ENCODE measurements around the gene STXBP5.
A peak's percentile ranks its signal among the peaks of the same experiment; 100 is the strongest.

The STXBP5 gene

DNA sequence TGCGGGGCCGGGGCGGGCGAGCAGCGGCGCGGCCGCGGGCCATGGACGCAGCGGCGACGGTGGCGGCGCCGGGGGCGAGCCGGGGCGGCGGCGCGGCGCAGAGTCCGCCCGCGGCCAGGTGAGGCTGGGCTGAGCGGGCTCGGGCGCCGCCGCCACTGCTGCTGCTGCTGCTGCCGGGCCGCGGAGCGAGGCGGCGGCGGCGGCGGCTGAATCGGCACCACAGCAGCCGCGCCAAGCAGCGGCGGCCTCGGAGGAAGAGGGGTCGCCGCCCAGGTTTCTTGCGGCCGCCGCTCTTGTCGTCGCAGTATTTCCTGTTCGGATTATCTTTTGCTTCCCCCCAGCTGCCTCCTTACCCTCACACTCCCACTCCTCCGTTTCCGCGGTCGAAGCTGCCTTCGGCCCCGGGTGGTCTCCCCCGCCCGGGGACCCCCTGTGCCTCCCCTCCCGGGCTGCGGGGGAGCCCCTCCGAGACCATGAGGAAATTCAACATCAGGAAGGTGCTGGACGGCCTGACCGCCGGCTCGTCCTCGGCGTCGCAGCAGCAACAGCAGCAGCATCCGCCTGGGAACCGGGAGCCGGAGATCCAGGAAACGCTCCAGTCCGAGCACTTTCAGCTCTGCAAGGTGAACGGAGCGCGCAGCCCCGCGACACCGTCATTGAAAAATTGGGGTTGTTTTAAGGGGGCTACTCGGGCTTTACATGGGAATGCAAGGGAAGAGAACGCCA lies at the start of gene STXBP5:
TSS of gene STXBP5 (plus strand) at position 358 of the 726 bp plus-strand sequence. CDS start at position 474, 116 bp downstream.
- peak in 2 of 3 donors; percentile 3 to 19 for DNase-seq (ENCODE audit: low read depth in 3 of 3)

DNA sequence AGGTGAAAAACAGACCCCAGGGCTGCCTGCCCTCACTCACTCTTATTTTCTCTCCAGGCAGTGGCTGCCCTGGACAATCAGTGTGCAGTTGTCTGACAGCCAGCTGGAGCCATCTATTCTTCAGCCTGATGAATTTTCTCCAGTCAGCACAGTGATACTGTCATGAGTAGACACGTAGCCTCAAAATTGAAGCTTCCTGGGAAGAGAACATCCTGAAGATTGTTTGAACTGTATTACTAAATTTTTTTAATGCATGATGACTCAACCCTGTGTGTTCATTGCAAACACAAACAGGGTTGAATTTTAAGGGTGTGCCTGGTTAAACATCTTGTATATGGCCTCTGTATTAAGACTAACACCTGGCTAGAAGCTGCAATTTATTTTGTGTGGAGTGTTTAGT lies 49.8 kb upstream of the STXBP5 start:
- DNase-seq (ENCODE audit: low read depth in 3 of 3), result no peak

DNA sequence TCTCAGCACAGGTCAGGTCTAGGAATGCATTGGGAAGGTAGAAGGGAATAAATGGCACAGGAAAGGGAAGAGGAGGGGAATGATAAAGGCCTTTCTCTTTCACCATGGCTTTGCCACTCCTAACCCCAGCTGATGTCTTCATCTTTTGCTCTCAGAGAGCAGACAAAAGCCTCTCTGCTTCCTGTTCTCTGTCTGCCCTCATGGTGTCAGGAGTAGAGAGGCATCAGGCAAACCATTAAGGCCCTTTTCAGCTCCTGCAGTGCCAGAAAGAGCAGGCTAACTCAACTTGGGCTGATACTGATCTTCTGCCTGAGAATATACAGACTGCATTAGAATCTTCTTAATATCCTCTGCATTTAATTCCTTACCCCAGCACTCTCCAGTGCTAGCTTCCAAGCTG lies 48.0 kb upstream of the STXBP5 start:
- no peak for DNase-seq (ENCODE audit: low read depth in 3 of 3)

DNA sequence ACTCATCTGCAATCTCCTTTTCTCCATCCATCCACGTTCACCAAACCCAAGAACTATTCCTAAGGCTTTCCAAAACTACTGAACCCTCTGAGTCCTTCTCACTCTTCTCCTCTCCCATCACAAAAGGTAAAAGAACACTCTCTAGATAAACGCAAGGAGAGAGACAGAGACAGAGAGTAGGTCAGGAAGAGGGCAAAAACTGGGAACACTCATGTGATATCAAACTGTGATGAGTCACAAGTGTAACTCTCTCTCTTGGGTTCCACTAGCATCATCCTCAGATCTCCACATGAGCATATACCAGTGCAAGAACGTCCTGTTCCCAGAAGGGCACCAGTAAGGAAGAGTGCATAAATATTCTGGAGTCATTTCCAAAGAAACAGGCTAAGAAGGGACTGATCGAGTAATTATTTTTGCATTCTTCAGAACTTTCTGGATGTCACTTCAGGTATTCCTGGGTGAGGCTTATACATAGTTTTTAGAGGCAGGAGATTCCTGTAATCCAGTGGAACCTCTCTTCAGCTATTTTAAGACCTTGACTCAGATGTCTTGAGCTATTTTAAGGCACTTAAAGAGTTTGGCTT lies 47.3 kb upstream of the STXBP5 start:
- DNase-seq (ENCODE audit: low read depth in 3 of 3), result no peak

DNA sequence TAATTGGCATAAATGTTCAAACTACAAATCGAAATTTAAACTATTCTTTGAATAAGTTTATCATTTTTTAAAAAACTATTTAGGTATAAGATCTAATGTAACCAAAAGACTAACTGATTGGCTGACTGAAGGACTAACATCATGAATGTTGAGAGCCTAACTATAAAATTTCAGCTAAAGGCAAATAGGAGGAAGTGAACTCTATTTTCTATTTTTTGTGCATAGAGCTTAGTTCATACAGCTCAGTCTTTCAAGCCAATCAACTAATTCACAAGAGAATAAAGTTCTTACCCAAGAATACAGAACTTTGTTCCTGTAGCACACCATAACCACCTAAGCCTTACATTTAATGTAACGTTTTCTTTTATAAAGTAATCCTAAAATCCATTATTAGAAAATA lies 46.3 kb upstream of the STXBP5 start:
- DNase-seq (ENCODE audit: low read depth in 3 of 3), result no peak

DNA sequence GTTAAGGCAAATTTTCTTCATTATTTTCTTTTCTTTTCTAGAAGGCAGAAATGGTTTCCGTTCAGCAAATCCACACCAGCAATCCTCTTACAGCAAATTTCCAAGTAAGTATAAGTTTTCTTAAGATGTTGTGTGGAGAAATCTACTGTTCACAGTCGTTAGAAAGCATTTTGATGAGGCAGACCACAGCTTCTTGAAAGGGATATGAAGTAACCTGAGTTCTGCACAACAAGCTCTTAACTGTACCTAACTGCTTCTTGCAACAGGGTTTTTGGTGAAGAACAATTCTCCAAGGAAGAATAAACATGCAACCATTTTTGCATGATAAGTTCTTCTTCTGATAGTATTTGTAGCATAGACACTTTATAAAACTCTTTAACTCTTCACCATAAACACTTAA lies 45.3 kb upstream of the STXBP5 start:
- no peak for DNase-seq (ENCODE audit: low read depth in 3 of 3)

DNA sequence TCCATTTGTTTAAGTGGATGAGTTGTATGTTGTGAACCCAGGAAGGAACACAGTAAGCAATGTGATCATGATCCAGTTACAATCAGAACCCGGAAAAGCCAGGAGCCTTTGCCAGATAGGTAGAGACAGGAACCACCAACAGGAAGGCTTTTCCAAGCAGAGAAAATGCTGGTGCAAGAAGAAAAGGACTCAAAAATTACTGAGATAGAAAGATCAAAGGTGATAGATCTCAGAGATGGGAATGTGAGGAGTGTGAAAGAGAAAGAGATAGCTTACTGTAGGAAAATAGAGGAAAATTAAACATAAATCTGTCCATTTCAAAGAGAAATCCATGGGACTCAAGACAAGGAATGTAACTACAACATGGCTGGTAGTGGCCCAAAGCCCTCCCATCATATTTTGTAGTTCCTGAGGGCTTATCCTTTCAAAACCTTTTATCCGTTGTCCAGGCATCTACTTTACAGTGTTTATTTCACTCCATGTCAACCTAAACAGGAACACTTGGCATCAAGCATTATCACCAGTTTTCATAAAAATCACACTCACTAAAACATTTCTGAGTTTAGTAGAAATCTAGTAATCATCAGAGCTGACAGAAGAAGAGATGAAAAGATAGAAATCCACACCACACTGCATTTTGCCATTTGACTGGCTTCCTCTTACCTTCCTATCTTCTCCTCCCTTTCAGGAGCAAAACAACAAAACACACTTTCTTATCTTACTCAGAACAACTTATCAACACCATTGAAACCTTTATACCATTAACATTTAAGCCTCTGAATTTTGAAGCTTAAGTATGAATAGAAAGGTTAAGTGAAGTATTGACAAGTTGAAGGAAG lies 44.5 kb upstream of the STXBP5 start:
- no peak for DNase-seq (ENCODE audit: low read depth in 3 of 3)

DNA sequence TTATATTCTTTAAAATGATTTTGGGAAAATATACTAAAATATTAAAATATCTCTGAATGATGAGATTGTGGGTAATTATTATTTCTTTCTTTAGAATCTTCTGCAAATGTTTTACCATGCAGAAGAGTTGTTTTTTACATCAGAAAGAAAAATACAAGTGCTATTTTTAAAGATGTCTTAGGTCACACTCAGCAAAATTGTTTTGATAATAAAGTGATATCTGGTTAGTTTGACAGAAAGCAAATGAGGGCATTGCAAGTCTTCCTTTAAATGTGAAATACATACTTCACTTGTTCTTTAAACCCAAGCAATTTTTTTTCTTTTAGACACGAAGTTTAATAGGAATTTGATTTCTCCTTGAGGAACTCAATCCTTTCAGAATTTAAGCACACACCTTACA lies 43.6 kb upstream of the STXBP5 start:
- no peak for DNase-seq (ENCODE audit: low read depth in 3 of 3)

DNA sequence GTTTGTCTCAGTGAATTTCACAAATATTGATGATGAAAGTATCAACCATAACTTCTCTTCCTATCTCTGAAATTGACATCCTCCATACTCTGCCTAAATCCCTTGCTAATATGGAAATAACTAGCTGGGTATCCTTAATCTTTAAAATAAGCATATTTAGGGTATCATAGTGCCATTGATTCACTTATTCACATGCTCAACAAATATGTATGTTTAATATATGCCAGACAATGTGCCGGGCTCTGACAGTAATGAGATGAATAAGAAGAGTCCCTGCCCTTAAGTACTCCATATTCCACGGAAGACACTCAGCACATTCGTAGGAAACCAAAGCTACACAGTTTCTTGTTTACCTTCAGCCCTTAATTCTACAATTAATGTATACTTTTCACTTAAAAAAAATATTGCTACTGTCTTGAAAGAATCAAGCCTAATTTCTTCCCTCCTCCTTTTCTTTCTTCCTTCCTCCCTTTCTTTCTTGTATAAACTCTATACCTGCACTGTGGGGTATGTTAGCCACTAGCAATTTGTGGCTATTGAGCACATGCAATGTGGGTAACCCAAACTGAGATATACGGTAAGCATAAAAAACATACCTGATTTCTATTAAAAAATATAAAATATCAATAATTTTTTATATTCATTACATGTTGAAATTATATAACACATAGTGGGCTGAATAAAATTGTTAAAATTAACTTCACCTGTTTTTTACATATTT lies 42.8 kb upstream of the STXBP5 start:
- no peak for DNase-seq (ENCODE audit: low read depth in 3 of 3)

DNA sequence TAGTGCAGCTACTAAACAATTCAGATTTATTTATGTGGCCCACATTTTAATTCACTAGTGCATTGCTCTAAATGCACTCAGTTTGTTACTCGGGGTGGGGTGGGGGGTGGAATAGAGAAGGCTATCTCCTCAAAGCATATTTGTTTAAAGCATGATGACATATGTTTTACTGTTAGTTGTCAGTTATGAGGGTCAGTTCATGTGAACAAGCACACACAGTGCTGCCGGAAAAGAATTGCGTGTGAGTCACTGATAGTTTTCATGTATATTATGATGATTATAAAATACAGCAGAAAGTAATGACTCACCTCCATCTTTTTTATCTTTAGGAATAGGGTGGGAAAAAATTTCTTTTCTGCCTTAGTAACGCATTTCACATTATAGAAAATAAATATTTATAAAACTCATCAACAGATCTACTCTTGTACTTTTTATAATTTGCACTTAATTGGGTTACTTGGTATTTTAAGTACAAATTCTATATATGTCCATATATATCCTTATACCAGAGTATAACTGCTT lies 42.2 kb upstream of the STXBP5 start:
- DNase-seq (ENCODE audit: low read depth in 3 of 3), result no peak

DNA sequence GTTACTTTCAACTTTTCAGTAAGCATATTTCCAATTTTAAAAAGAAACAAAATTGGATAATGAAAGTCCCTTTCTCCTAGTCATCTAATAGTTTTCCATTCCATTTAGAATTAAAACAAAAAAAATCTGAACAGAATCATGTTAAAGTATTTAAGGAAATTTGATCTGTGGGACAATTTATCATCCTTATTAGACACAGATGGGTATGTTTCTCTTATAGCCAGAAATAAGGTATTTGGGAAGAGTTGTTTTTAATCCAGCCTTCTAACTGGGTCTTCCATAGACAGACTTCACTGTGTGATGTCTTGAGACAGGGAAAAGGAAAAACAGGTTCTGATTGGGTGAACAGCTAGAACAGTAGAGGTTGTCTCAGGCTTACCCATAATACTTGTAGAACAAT lies 39.5 kb upstream of the STXBP5 start:
- DNase-seq (ENCODE audit: low read depth in 3 of 3), result no peak

DNA sequence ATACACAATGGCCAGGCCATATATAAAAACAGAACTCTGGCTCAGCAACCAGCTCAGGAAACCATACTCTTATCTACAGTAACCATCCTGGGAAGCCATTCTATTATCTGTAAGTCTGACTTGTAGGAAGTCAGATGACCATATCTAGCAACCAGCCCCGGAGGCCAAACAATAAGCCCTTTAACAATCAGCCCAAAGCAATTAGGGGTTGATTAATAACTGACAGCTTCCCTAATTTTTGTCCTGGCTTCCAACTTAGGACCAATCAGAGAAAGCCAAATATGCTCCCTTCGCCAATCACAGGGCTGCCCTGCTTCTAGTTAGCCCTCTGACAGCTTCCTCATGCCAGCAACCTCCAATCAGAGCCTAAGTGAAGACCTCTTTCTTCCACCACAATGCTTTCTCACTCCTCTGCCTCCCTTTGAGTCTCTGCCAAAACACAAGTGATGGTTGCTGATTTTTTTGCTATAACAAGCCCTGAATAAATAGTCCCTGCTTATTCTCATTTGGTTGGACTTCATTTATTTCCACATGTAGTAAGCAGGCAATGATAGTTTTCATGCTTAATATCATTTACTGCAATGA lies 37.8 kb upstream of the STXBP5 start:
- no peak for DNase-seq (ENCODE audit: low read depth in 3 of 3)

DNA sequence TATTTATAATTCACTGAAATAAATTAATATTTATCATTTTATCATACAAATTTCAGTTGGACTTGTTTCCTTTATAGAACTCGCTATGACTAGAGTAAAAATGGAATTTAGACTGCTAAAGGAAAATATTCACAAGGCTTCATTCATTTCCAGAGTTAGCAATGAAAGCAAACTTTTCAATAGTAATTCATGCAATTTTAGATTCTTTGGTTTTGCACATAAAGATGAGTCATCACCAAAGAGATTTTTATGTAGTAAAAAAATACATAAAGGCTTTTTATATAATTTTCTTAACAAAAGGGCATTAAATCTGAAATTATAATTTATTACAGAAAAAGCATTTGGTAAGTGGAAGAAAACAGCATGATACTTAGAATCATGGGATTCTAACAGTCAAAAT lies 37.2 kb upstream of the STXBP5 start:
- no peak for DNase-seq (ENCODE audit: low read depth in 3 of 3)

DNA sequence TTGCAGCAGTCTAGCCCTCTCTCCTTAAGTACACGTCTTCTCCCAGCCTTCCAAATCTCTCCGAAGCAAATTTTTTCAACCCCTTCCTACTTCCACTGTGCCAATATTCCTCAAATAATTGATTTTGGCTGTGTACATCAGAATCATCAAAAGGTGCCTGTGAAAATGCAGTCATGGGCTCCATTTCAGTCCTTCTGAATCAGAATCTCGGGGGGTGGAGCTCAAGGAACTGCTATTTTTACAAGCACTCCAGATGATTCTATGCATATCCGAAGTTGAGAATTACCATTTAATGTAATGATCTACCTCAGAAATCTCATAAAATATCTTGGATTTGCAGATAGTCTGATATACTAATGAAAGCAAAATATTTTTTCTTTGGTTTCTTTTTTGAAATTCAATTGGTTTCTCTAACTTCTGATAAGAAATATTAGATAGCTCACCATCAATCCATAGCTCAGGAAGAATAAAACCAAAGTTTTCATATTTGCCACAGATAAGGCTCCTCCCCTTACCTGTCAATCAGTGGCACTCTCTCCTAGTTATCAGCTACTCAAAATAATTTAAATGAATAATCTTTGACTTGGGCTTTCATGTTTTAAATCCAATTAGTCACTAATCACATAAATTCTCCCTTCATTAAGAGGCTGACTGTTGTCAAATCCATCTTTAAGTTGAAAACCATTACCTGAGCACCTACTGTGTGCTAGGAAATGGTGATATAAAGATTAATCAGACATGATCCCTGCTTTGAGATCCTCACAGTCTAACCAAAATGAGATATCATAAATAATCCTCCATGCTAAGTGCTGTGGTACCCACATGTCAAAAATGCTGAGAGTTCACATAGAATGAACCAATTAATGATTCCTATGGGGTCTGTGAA lies 36.4 kb upstream of the STXBP5 start:
- no peak for DNase-seq (ENCODE audit: low read depth in 3 of 3)

DNA sequence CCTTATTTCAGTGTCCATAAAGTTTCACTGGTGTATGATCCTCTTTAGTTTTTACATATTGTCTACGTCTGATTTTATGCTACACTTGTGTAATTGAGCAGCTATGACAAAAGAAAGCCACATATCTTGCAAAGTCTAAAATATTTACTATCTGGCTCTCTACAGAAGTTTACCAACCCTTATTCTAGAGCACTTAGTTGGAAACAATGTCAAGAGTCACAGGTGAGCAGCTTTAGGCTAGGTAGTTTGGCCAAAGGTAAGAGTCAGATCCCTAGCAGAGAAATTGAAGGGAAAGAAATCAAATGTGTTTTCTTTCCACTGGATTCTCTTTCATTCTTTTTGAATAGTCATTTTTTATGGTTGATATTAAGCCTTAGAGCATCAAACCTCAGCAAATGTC lies 34.7 kb upstream of the STXBP5 start:
- DNase-seq (ENCODE audit: low read depth in 3 of 3), result no peak

DNA sequence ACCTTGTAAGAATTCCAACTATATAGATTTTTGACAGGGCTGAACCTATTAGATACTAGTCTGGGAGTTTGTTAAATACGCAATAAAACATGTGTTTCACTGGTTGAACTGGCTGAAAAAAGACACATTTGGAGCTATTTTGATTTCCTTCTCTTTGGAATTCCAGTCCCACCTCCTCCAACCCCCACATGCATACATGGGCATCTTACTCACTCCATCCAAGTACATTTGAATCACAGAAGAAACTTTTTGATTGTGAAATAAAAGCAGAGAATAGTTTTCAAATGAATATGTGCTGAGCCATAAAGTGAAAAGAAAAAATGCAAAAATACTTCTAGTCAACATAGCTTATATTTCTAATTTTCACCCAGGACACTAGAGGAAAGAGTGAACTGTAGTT lies 33.9 kb upstream of the STXBP5 start:
- DNase-seq (ENCODE audit: low read depth in 3 of 3), result no peak

DNA sequence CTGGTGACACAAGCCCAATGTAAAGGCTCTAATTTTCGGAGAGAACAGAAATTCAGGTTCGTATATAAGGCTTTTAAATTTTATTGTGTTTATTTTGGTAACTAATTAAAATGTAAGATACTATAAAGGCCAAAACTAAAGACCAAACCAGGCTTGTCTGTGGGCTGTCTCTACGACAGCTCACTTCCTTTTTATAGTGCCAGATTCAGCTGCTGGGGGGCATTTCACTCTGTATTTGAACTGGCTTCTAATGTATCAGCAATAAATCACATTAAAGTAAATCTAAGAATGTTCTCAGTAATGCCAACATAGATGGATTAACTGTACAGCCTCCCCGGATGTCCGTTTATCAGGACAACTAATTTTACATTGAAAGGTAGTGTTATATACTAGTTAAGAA lies 31.1 kb upstream of the STXBP5 start:
- no peak for DNase-seq (ENCODE audit: low read depth in 3 of 3)

DNA sequence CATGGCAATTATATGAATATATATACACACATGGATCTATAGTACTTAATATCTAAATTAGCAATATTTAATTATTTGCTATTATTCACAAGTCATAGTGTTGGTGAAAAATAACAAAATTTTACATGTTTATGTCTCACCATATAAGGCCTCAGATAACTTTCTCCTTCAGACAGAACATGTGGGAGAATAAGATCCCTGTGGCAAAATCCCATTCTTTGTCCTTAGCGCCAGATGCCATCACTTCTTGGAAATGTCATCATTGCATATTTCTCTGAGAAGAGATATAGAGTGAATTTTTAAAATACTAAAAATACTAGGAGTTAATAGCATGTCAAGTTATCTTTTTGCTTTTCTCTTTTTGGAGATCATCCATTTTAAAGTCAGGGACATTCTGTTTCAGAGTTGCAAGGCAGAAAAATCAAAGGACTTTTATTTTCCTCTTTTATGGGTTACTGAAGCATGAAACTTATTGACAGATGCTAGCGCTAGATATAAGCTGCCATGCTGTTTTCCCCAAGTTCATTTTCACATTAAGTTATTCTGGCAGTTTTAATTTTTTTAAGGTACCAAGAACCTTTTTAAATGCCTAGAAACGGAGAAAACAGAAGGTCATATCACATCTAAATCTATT lies 30.4 kb upstream of the STXBP5 start:
- DNase-seq (ENCODE audit: low read depth in 3 of 3), result no peak

DNA sequence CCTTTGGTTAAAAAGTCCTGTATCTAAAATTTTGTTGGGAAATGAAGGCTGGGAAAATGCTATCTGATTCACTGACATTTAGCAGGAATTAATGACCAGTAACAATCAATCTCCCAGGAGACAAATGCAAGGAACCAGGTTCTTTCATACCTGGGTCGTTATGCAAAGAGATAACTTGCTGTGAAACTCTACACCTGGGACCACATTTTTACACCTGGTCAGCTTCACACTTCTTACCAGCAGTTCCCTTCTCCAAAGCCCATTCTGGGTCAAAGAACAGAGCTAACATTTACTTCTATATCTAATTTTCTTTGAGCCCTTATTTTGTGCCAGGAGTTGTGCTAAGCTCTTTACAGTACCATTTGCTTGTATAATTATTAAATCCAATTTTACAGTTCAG lies 27.4 kb upstream of the STXBP5 start:
- DNase-seq (ENCODE audit: low read depth in 3 of 3), result no peak

DNA sequence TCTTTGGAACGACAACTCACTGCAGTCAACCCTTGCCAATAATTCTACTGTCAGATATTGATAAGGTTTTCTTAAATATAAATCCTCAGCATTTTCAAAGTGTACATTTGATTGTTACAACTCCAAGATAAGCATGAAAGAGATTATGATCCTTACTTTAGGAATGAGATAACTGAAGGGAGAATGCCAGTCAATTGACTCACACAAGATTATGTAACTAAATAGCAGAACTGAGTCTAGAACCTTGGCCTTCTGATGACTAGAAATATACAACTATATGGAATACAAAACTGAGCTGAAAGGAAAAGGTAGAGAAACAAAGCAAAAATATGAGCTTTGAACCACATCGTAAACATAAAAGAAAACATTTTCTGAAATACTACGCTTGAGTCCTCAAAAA lies 26.9 kb upstream of the STXBP5 start:
- no peak for DNase-seq (ENCODE audit: low read depth in 3 of 3)
